Osteoblast (primary cell): ENCODE measurements around the gene C16orf96. TPM values are rescaled to one million over a fixed set of nuclear protein-coding genes. Genes with fewer than 3 reads are reported as not detected.

Experiments used
- DNase-seq: peaks from one replicate; pipeline ENCODE4 v3.0.0; 2011; ENCODE audit warnings: low spot score, mixed read lengths; ENCODE audit not compliant: insufficient read length; ENCODE audit errors: missing footprints
- H2AFZ ChIP-seq: 2 replicates; pipeline ENCODE4 v1.6.0; 2011; ENCODE audit warnings: mild to moderate bottlenecking, low read length
- H3K27ac ChIP-seq: 2 replicates; pipeline ENCODE4 v1.5.1; 2011; ENCODE audit warnings: mild to moderate bottlenecking, low read depth, low read length, moderate library complexity
- H3K27me3 ChIP-seq: 2 replicates; pipeline ENCODE4 v1.6.0; 2012; ENCODE audit warnings: mild to moderate bottlenecking, control low read depth, inconsistent platforms, low read length, moderate library complexity; ENCODE audit not compliant: insufficient read depth
- H3K36me3 ChIP-seq: 2 replicates; pipeline ENCODE4 v1.5.1; 2011; ENCODE audit warnings: mild to moderate bottlenecking, low read length, control low read depth, moderate library complexity; ENCODE audit not compliant: insufficient read depth
- H3K4me1 ChIP-seq: 2 replicates; pipeline ENCODE4 v1.5.1; 2011; ENCODE audit warnings: mild to moderate bottlenecking, low read length, control low read depth, moderate library complexity; ENCODE audit not compliant: insufficient read depth
- H3K4me2 ChIP-seq: 2 replicates; pipeline ENCODE4 v1.6.0; 2011; ENCODE audit warnings: mild to moderate bottlenecking, low read length; ENCODE audit not compliant: insufficient read depth
- H3K4me3 ChIP-seq: fragments of 200-600 bp; sonication (generic); 3 replicates; pipeline ENCODE4 v1.5.1; 2012; ENCODE audit warnings: mild to moderate bottlenecking, low read length, inconsistent platforms; ENCODE audit not compliant: insufficient read depth
- H3K79me2 ChIP-seq: 2 replicates; pipeline ENCODE4 v1.6.0; 2012; ENCODE audit warnings: mild to moderate bottlenecking, low read length, control low read depth, inconsistent platforms; ENCODE audit not compliant: insufficient read depth
- H3K9me3 ChIP-seq: 2 replicates; pipeline ENCODE4 v1.5.1; 2011; ENCODE audit warnings: low read depth, low read length, control low read depth
- H4K20me1 ChIP-seq: 2 replicates; pipeline ENCODE4 v1.6.0; 2012; ENCODE audit warnings: mild to moderate bottlenecking, low read length, control low read depth; ENCODE audit not compliant: insufficient read depth
- CTCF ChIP-seq: IDR thresholded peaks from 2 replicates; pipeline ENCODE4 v1.5.1; 2011; ENCODE audit warnings: mild to moderate bottlenecking, low read depth, low read length, moderate library complexity; ENCODE audit errors: extremely low read depth
- total RNA-seq: library from RNA; depleted of rRNA; stranded (reverse); fragments of >200 nt; gene quantifications from 2 replicates; pipeline ENCODE4 v1.2.3, GENCODE V29; 2012

C16orf96 gene
- total RNA-seq, 1 donor: not detected

DNA sequence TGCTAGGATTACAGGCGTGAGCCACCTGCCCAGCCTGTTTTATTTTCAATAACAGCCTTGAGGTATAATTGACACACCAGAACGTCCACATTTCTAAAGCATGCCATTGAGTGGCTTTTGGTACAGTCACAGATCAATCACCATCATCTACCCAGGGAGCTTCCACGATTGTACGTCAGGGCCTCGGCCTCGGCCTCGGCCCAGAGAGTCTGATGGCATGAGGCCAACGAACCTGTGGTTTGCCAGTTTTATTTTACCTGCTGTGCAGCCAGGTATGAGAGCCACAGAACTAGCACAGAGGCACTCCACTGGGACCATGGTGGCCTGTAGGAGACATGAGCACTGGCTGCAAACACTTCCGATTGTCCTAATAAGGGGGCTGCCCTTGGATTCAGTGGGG, 50.2 kb downstream of the C16orf96 start:
- H3K79me2 ChIP-seq: peaks cover 12% of the 10 kb centered on the region
- H3K36me3 ChIP-seq: no peaks in the 10 kb centered on the region
- no peak overlapping the region for H3K27ac ChIP-seq
- peak; percentile 3 for DNase-seq
- H2AFZ ChIP-seq: no peak overlapping the region
- H3K4me2 ChIP-seq: no peak overlapping the region
- no peak for TF ChIP-seq CTCF
- peaks cover 19% of the 10 kb centered on the region for H4K20me1 ChIP-seq
- peaks cover 15% of the 10 kb centered on the region for H3K27me3 ChIP-seq
- H3K9me3 ChIP-seq: no peaks in the 10 kb centered on the region
- H3K4me1 ChIP-seq: no peaks in the 10 kb centered on the region
- H3K4me3 ChIP-seq: no peak overlapping the region

DNA sequence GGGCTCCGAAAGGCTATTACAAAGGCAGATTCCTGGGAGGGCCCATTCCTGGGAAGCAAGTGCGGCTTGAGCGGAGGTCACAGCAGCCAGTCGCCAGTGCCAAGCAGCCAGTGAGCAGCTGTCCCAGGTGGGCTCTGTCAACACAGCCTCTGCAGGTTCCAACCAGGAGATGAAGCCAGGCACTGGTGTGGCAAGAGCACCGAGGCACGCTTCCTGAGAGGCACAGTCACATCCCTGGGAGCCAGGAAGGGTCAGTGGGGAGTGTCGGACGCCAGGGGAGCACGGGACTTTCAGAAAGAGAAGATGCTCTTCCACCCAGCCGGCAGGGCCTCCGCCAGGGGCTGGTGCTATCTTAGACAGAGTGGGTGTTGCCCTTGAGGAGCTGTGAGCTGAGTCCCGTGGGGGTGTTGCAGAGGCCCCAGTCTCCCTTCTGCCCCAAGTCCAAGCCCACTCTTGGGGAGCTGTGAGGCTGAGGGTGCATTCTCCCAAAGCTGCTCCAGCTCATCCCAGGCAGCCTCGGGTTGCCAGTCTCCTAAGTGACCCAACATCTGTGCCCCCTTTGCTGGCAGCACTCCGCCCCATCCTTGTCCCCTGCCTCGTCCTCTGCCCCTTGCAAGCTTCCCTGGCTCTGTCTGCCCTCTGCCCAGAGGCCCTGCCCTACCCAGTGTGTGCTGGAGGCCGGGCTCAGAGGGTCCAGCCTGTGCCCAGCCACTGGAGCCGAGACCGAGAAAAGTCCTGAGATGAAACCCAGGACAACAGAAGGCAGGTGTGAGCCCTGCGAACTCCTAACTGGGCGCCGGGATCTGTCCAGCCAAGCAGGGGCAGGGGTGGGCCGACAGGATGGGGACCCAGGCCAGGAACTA, 51.9 kb downstream of the C16orf96 start:
- no peak for TF ChIP-seq CTCF
- H3K27me3 ChIP-seq: peaks cover 6% of the 10 kb centered on the region

DNA sequence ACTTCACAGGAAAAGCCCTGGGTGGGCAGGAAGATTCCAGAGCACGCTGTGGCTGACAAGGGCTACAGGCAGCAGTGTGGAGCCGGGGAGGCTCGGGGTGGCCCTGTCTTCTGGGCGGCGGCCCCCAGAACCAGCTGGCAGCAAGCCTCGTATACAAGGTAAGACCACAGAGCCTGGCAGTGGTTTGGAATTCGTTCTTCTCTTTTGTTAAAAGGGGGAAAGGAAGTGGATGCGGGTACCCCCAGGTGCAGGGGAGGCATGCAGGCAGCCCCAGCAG, 52.5 kb downstream of the C16orf96 start:
- Histone ChIP-seq H3K27ac (no peak overlapping the region), H3K27me3 (peaks cover 6% of the 10 kb centered on the region), H3K4me3 (no peak overlapping the region), H2AFZ (no peak overlapping the region), H3K79me2 (peaks cover 31% of the 10 kb centered on the region), H3K9me3 (no peaks in the 10 kb centered on the region), H4K20me1 (peaks cover 34% of the 10 kb centered on the region), H3K4me1 (peaks cover 8% of the 10 kb centered on the region), H3K36me3 (no peaks in the 10 kb centered on the region), H3K4me2 (no peak overlapping the region)
- no peak for TF ChIP-seq CTCF
- DNase-seq: peak; percentile 65

More for the DNA sequence above, 51.9 kb downstream of the C16orf96 start:
- H3K79me2 ChIP-seq: peaks cover 26% of the 10 kb centered on the region
- H3K4me3 ChIP-seq: no peak overlapping the region
- H3K9me3 ChIP-seq: no peaks in the 10 kb centered on the region
- no peaks in the 10 kb centered on the region for H3K36me3 ChIP-seq
- H3K4me2 ChIP-seq: no peak overlapping the region
- H4K20me1 ChIP-seq: peaks cover 28% of the 10 kb centered on the region
- peaks cover 2% of the 10 kb centered on the region for H3K4me1 ChIP-seq
- no peak overlapping the region for H2AFZ ChIP-seq
- no peak overlapping the region for H3K27ac ChIP-seq
- DNase-seq: peak; percentile 64

- H3K27me3 ChIP-seq: peaks cover 6% of the 10 kb centered on the region
- peaks cover 36% of the 10 kb centered on the region for H4K20me1 ChIP-seq
- peak; percentile 77 for DNase-seq
- H3K4me3 ChIP-seq: no peak overlapping the region
- H3K4me2 ChIP-seq: no peak overlapping the region
- H3K79me2 ChIP-seq: peaks cover 38% of the 10 kb centered on the region
- H3K4me1 ChIP-seq: peaks cover 9% of the 10 kb centered on the region
- H3K9me3 ChIP-seq: no peaks in the 10 kb centered on the region
- no peak for TF ChIP-seq CTCF
- H3K36me3 ChIP-seq: no peaks in the 10 kb centered on the region
- H3K27ac ChIP-seq: no peak overlapping the region
- H2AFZ ChIP-seq: no peak overlapping the region
These were observed 53.3 kb downstream of the C16orf96 start for GRCh38 chr16:4609200-4610010.
